Measurements from ENCODE around the gene POR. TPM values are rescaled to one million over a fixed set of nuclear protein-coding genes. Genes with fewer than 3 reads are reported as not detected.

The POR gene
- total RNA-seq, 1 experiment from 2014 or later = 151 TPM

- TF ChIP-seq FOXP4 (CRISPR knock-in tag; IDR thresholded peaks at IDR 0.05) (peak; percentile 89; the same call in 1 of the 2 replicates), ELF4 (CRISPR knock-in tag; IDR thresholded peaks at IDR 0.05; ENCODE audit: low read depth) (0 out of 2 replicates have a peak, but pooled peaks have one; percentile 62), ATF1 (CRISPR knock-in tag; IDR thresholded peaks at IDR 0.05) (peak; percentile 87), E2F5 (CRISPR knock-in tag; IDR thresholded peaks at IDR 0.05) (peak; percentile 89), FOXK1 (CRISPR knock-in tag; IDR thresholded peaks at IDR 0.05) (peak; percentile 73), HMGXB4 (CRISPR knock-in tag; IDR thresholded peaks at IDR 0.05) (peak; percentile 63; the same call in 1 of the 2 replicates), MLX (CRISPR knock-in tag; IDR thresholded peaks at IDR 0.05) (no peak), ZNF281 (CRISPR knock-in tag; IDR thresholded peaks at IDR 0.05) (0 out of 2 replicates have a peak, but pooled peaks have one; percentile 63), ARID4B (CRISPR knock-in tag; IDR thresholded peaks at IDR 0.05; ENCODE audit: borderline replicate concordance) (peak; percentile 58; the same call in 1 of the 2 replicates), FOXJ3 (CRISPR knock-in tag; IDR thresholded peaks at IDR 0.05; ENCODE audit: borderline replicate concordance) (no peak), ZNF532 (CRISPR knock-in tag; IDR thresholded peaks at IDR 0.05; ENCODE audit: borderline replicate concordance) (no peak), MAX (CRISPR knock-in tag; IDR thresholded peaks at IDR 0.05) (peak; percentile 70; the same call in 1 of the 2 replicates), PRRX2 (CRISPR knock-in tag; IDR thresholded peaks at IDR 0.05) (no peak), ATF3 (CRISPR knock-in tag; conservative IDR thresholded peaks at IDR 0.05) (no peak), SP1 (CRISPR knock-in tag; conservative IDR thresholded peaks at IDR 0.05) (peak; percentile 59; the same call in 1 of the 2 replicates), ATF2 (CRISPR knock-in tag; IDR thresholded peaks at IDR 0.05; ENCODE audit: borderline replicate concordance, low read depth) (no peak)
Measured at GRCh38 chr7:75878769-75879611, 36.0 kb upstream of the POR start, which contains the start of gene RHBDD2 (continued).

Data from WTC11 (cell line).